Naive B cell (primary cell): ENCODE measurements around the gene CLCN1. TPM values are rescaled to one million over a fixed set of nuclear protein-coding genes. Genes with fewer than 3 reads are reported as not detected.
"Not testable (repeated sequence)": the region's sequence is repeated elsewhere in the genome, so short reads cannot be mapped to it uniquely, and the experiment has no call there.

ENCODE experiments used
- ATAC-seq, 2 donors: fragments of 150-1000 bp; cut with Tn5 transposase; 2 replicates each; pipeline ENCODE4 v1.10.0; 2021; ENCODE audit warnings: low read depth in 2 of 2, mild to moderate bottlenecking in 2 of 2, moderate library complexity in 2 of 2
- DNase-seq: peaks from one replicate; pipeline ENCODE4 v3.0.0; 2022
- H3K27ac Mint-ChIP-seq, 6 donors: one replicate each; pipeline ENCODE4 v1.8.0; 2020 to 2022; ENCODE audit warnings: mild to moderate bottlenecking in 6 of 6, mixed read lengths in 6 of 6, moderate library complexity in 5 of 6, inconsistent platforms in 2 of 6
- H3K27me3 Mint-ChIP-seq, 3 donors: one replicate each; pipeline ENCODE4 v1.8.0; 2021 to 2022; ENCODE audit warnings: mixed read lengths in 3 of 3, mild to moderate bottlenecking in 1 of 3
- H3K36me3 Mint-ChIP-seq, 2 donors: one replicate each; pipeline ENCODE4 v1.8.0; 2020 to 2022; ENCODE audit warnings: mixed read lengths in 2 of 2, inconsistent platforms in 1 of 2, mild to moderate bottlenecking in 1 of 2
- H3K4me1 Mint-ChIP-seq, 3 donors: one replicate each; pipeline ENCODE4 v1.8.0; 2020 to 2022; ENCODE audit warnings: mixed read lengths in 3 of 3, inconsistent platforms in 1 of 3, mild to moderate bottlenecking in 1 of 3, moderate library complexity in 1 of 3
- H3K4me3 Mint-ChIP-seq, 8 donors: one replicate each; pipeline ENCODE4 v1.8.0; 2020 to 2022; ENCODE audit warnings: mild to moderate bottlenecking in 8 of 8, mixed read lengths in 8 of 8, moderate library complexity in 8 of 8, inconsistent platforms in 2 of 8
- H3K9me3 Mint-ChIP-seq, 7 donors: one replicate each; pipeline ENCODE4 v1.8.0; 2020 to 2022; ENCODE audit warnings: mixed read lengths in 7 of 7, mild to moderate bottlenecking in 5 of 7, inconsistent platforms in 2 of 7, moderate library complexity in 1 of 7
- polyA plus RNA-seq, 6 donors: library from polyadenylated mRNA; unstranded; fragments of 300-500 nt; fragmentation: Illumina TruSeq; gene quantifications; one replicate each; pipeline ENCODE4 v1.2.3, GENCODE V29; 2021; ENCODE audit warnings: low read depth in 6 of 6

Gene CLCN1
- polyA plus RNA-seq, 6 donors from 2014 or later: not detected

DNA sequence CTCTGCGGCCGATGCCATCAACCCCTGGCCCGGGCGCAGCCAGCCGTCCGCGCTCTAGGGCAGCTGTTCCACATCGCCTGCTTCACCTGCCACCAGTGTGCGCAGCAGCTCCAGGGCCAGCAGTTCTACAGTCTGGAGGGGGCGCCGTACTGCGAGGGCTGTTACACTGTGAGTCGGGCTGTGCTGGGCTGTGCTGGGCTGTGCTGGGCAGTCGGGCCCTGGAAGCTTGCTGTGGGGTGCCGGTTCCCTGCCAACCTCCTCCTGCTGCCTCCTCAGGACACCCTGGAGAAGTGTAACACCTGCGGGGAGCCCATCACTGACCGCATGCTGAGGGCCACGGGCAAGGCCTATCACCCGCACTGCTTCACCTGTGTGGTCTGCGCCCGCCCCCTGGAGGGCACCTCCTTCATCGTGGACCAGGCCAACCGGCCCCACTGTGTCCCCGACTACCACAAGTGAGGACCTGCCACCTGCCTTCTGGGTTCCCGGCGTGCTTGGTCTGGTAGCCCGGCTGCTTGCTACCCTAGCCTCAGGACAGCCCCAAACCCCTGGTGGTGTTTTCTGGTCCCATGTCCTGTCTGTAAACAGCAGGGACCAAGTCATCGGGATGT lies 72.7 kb downstream of the CLCN1 start:
- Mint-ChIP-seq H3K27ac (no peak overlapping the region), H3K27me3 (no peaks in the 10 kb centered on the region), H3K9me3 (no peaks in the 10 kb centered on the region), H3K4me1 (no peaks in the 10 kb centered on the region), H3K4me3 (peak overlapping the region in 1 of 8 donors; percentile 60), H3K36me3 (peaks cover 0 to 4% of the 10 kb centered on the region in 2 donors)
- DNase-seq (no peak), ATAC-seq (no peak)

DNA sequence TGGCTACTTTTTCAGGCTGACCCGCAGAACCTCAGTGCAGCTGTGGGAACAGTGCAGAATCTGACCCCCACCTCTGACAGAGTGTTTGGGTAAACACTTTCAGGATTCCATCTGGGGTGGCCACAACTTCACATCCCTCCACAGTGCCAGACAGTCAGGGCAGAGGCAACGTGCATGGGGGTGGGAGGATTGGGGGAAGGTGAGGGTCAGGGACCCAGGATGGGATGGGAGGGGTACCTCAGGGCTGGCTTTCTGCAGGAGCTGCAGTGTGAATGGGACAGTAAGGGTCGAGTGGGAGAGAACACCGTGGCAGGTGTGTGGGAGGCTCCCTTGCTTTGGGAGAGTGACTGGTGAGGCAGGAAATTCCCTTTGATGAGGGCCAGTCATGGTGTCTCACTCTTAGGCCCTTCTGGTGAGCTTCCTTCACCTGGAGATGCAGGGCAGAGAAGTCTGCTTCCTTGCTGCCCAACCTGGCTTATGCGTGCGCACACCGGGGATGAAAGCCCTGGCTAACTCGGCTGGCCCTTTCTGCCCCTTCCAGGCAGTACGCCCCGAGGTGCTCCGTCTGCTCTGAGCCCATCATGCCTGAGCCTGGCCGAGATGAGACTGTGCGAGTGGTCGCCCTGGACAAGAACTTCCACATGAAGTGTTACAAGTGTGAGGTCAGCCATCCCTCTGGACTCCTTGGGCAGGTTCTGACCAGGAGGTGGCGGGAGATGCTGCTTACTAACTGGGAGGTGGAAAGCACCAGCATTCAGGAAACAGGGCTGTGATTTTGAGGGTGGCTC lies 73.6 kb downstream of the CLCN1 start:
- Mint-ChIP-seq H3K36me3 (peaks cover 0 to 4% of the 10 kb centered on the region in 2 donors), H3K4me1 (no peaks in the 10 kb centered on the region), H3K27ac (peak overlapping the region in 1 of 6 donors; percentile 44), H3K27me3 (no peaks in the 10 kb centered on the region), H3K4me3 (no peak overlapping the region), H3K9me3 (no peaks in the 10 kb centered on the region)
- ATAC-seq: no peak
- no peak for DNase-seq

DNA sequence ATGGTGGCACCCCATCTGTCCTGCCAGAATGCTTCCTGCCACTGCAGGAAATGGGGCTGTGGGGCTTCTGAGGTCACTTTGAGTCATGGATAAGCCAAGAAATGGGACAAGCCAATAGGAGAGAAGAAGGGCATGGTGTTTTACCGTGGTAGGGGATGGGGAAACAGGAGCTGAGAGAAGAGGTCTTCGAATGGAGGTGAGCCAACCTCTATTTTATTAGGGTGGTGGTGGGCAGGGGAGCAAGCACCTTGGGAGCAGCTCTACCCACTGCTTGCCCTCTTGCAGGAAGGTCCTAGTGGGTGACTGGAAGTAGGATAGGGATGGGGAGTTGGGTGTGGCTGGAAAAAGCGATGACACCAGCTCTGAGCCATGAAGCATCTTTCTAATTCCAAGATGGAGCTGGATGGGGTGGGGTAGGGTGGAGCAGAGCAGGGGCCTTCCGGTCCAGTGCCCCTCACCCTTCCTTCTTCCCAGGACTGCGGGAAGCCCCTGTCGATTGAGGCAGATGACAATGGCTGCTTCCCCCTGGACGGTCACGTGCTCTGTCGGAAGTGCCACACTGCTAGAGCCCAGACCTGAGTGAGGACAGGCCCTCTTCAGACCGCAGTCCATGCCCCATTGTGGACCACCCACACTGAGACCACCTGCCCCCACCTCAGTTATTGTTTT lies 74.3 kb downstream of the CLCN1 start:
- DNase-seq (no peak), ATAC-seq (no peak)
- Mint-ChIP-seq H3K9me3 (no peaks in the 10 kb centered on the region), H3K36me3 (peaks cover 0 to 4% of the 10 kb centered on the region in 2 donors), H3K27me3 (peaks cover 0 to 5% (median 0%) of the 10 kb centered on the region in 3 donors), H3K27ac (peak overlapping the region in 1 of 6 donors; percentile 38), H3K4me3 (no peak overlapping the region), H3K4me1 (peaks cover 0 to 4% (median 3%) of the 10 kb centered on the region in 3 donors)

DNA sequence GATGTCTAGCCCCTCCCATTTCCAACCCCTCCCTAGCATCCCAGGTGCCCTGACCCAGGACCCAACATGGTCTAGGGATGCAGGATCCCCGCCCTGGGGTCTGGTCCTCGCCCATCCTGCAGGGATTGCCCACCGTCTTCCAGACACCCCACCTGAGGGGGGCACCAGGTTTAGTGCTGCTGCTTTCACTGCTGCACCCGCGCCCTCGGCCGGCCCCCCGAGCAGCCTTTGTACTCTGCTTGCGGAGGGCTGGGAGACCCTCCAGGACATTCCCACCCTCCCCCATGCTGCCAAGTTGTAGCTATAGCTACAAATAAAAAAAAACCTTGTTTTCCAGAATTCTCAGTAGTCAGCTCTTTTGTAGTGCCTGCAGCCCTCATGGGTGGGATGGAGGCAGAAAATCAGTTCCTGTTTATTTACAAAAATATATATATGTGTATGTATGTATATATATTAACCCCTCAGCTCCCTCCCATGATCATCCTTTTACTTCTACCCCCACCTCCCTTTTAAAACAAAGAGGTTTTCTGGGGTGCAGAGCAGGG lies 74.9 kb downstream of the CLCN1 start:
- H3K27me3 Mint-ChIP-seq: peaks cover 0 to 8% (median 0%) of the 10 kb centered on the region in 3 donors
- H3K4me3 Mint-ChIP-seq: no peak overlapping the region
- ATAC-seq (no peak), DNase-seq (no peak)
- H3K27ac Mint-ChIP-seq: no peak overlapping the region
- H3K36me3 Mint-ChIP-seq: peaks cover 0 to 4% of the 10 kb centered on the region in 2 donors
- no peaks in the 10 kb centered on the region for H3K9me3 Mint-ChIP-seq
- peaks cover 0 to 6% (median 4%) of the 10 kb centered on the region in 3 donors for H3K4me1 Mint-ChIP-seq

DNA sequence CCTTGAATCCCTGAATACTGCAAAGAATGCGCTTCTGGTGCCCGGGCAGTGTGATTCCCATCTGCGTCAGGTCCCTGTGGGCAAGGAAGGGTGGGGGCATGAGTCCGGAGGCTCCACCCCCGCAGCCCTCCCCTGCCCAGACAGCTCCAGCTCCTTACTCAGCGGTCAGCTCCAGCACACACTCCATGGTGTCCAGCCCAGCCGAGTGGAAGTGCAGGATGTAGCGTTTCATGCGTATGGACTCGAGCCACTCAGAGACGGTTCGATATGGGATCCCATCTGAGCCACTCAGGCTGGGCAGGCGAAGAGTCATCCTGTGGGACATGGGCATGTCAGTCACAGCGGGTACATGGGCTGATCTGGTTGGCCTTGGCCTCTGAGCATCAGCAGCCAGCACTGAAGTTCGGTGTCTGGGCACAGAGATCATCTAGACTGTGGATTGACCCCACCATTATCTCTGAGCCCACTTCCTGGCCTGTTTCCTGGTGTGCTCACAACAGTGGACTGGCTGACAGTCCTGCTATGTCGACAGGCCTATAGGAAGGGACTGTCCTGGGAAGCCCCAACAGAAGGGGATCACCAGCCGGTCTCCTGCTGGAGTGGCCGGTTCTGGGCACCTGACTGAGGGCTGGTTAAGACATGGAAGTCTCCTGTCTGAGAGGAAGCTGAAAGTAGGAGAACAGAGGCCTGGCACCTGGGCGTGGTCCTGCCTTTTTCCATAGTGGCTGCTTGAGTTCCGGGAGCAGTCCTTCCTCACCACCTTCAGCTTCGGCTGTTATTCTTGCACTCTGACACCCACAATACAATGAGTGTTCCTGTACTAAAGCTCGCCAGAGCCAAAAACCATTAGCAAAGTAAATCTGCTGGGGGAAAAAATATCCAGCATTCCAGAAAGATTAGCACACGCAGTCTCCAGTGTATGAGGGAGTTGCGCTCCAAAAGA lies 75.8 kb downstream of the CLCN1 start:
- H3K27ac Mint-ChIP-seq: no peak overlapping the region
- H3K9me3 Mint-ChIP-seq: no peaks in the 10 kb centered on the region
- ATAC-seq (no peak), DNase-seq (no peak)
- H3K4me1 Mint-ChIP-seq: peaks cover 0 to 6% (median 4%) of the 10 kb centered on the region in 3 donors
- H3K36me3 Mint-ChIP-seq: peaks cover 0 to 4% of the 10 kb centered on the region in 2 donors
- peaks cover 0 to 8% (median 0%) of the 10 kb centered on the region in 3 donors for H3K27me3 Mint-ChIP-seq
- no peak overlapping the region for H3K4me3 Mint-ChIP-seq

DNA sequence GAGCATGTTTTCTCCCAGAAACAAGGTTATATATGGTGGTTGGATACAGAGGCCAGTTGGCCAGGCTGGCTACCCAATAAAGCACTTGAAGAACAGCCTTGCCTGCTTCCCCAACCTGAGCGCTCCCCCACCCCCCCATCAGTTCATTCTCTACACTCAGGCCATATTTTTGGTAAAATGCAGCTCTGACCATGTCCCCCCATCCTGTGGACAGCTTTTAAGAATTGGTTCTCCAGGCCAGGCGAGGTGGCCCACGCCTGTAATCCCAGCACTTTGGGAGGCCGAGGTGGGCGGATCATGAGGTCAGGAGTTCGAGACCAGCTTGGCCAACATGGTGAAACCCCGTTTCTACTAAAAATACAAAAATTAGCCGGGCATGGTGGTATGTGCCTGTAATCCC lies 76.5 kb downstream of the CLCN1 start:
- not testable (repeated sequence) for DNase-seq, H3K36me3 Mint-ChIP-seq, H3K27ac Mint-ChIP-seq

DNA sequence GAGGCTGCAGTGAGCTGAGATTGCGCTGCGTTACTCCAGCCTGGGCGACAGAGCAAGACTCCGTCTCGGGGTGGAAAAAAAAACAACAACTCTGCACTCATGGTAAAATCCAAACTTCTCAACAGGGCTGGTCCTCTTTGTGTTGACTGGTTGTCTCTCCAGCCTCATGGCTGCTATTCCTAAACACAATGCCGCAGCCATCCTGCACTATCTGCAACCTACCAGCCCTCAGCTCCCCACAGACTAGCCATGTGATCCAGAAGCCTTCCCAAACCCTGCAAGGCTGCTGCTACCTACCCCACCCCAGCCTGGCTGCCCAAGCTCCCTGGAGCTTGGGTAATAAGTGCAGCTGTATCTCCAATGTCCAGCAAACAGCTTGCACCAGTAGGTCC lies 77.0 kb downstream of the CLCN1 start:
- Mint-ChIP-seq H3K4me3 (no peak overlapping the region), H3K27ac (no peak overlapping the region), H3K4me1 (peaks cover 0 to 6% (median 4%) of the 10 kb centered on the region in 3 donors)

More for the DNA sequence above, 76.5 kb downstream of the CLCN1 start:
- not testable (repeated sequence) for H3K4me3 Mint-ChIP-seq, H3K4me1 Mint-ChIP-seq, ATAC-seq, H3K27me3 Mint-ChIP-seq, H3K9me3 Mint-ChIP-seq

DNA sequence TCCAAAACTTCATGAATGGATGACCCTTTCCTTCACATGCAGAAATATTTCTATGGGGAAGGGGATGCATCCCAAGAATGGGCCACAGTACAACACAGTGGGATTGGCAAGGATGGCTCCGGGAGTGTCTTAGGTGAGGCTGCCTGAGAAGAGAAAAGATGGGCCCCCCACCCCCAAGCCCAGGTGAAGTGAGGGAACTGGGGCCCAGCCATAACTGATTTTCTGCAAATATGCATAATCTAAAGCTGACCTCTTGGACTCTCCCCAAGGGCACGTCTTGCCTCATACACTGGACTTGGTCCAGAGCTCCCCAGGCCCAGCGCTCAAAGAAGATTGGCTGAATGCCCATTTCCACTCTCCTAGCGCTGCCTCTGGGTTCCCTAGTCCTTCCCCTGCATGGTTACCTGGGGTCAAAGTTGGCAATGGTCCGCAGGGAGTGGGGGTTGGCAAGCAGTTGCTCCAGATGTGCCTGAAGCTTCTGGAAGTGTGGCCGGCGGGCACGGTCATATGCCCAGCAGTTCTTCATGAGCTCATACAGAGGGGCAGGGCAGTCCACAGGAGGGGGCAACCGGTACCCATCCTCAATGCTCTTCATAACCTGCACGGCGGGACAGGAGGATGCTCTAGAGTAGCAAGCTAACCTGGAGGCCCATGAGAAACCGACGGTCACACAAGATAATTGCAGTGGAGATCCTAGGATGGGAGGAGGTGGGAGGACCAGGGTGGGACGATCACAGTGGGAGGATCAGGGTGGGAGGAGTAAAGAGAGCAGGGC lies 77.5 kb downstream of the CLCN1 start:
- H3K4me3 Mint-ChIP-seq: peak overlapping the region in 1 of 8 donors; percentile 74
- ATAC-seq (no peak), DNase-seq (no peak)
- H3K27me3 Mint-ChIP-seq: peaks cover 0 to 8% (median 0%) of the 10 kb centered on the region in 3 donors
- peaks cover 0 to 6% (median 4%) of the 10 kb centered on the region in 3 donors for H3K4me1 Mint-ChIP-seq
- H3K36me3 Mint-ChIP-seq: peaks cover 0 to 4% of the 10 kb centered on the region in 2 donors
- H3K27ac Mint-ChIP-seq: peak overlapping the region in 1 of 6 donors; percentile 32
- no peaks in the 10 kb centered on the region for H3K9me3 Mint-ChIP-seq

More for the DNA sequence above, 77.0 kb downstream of the CLCN1 start:
- peaks cover 0 to 4% of the 10 kb centered on the region in 2 donors for H3K36me3 Mint-ChIP-seq
- H3K27me3 Mint-ChIP-seq: peaks cover 0 to 8% (median 0%) of the 10 kb centered on the region in 3 donors
- DNase-seq (no peak), ATAC-seq (no peak)
- no peaks in the 10 kb centered on the region for H3K9me3 Mint-ChIP-seq

DNA sequence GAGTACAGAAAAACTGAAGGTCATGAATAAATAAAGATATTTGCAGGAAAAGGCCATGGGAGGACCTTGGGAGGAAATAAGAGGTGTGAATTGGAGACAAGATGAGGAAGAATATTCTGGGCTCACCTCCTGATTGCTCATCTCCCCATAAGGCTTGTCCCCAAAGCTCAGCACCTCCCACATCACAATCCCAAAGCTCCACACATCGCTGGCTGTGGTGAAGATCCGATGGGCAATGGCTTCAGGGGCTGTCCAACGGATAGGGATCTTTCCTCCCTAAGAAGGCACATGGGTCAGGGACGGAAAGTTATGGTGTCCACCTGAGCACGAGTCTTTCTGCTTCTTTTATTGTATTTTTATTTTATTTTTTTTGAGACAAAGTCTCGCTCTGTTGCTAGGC lies 78.2 kb downstream of the CLCN1 start:
- Mint-ChIP-seq H3K4me3 (peak overlapping the region in 1 of 8 donors; percentile 74), H3K27ac (no peak overlapping the region), H3K9me3 (no peaks in the 10 kb centered on the region), H3K4me1 (peaks cover 0 to 6% (median 4%) of the 10 kb centered on the region in 3 donors), H3K27me3 (peaks cover 0 to 8% (median 0%) of the 10 kb centered on the region in 3 donors), H3K36me3 (peaks cover 0 to 4% of the 10 kb centered on the region in 2 donors)
- DNase-seq: no peak
- ATAC-seq: no peak

DNA sequence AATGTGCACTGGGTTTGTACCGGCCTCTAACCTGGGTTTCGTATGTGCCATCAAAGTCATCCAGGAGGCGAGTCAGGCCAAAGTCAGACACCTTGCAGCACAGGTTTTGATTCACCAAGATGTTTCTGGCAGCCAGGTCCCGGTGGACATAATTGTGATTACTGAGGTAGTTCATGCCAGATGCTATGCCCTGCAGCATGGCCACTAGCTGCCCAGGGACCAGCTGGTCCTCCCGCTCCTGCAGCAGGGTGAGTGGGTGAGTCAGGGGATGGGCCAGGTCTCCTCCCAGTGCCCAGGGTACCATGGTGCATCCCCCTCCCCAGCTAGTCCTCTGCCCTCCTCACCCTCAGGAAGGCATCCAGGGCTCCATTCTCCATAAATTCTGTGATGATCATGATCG lies 78.9 kb downstream of the CLCN1 start:
- Mint-ChIP-seq H3K36me3 (peaks cover 0 to 4% of the 10 kb centered on the region in 2 donors), H3K27me3 (peaks cover 0 to 8% (median 0%) of the 10 kb centered on the region in 3 donors), H3K4me1 (peaks cover 0 to 6% (median 4%) of the 10 kb centered on the region in 3 donors), H3K4me3 (no peak overlapping the region), H3K27ac (no peak overlapping the region), H3K9me3 (no peaks in the 10 kb centered on the region)
- no peak for DNase-seq
- ATAC-seq: no peak

DNA sequence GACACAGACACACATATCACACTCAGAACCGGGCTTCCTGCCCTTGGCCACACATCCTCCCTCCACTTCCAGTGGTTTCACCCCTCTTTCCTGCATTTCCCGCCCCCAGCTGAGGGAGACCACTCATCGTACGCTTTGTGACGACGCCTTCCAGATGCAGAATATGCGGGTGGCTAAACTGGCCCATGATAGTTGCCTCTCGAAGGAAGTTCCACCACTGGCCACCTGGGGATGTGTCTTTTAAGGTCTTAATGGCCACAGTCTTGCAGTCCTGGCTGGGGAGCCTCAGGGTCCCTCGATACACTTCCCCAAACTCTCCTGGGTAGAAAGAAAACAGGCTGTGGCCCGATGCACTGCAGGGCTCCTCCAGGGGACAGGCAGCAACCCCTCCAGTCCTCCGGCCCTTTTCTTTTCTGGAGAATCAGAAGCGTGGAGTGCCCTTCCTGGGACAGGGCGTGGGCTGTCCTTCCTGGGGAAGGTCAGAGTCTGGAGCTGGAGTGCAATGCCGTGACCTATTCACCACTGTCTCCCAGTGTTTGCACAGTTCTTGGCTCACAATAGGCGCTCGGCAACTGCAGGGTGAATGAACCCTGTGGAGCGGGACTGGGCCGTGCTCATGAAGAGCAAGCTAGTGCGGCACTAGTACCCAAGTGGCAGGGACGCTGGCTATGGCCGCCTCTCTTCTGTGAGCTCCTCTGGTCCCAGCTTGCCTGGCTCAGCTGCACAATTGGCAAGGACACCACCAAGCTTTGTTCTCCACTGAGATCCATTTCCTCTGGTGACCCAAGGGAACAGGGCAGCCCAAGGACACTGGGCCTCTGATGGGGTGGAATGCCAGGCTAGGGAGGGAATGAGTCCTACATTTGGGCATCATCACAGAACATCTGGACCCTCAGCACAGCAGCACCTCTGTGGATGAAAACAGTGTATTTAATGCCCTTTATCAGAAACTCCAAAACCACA lies 79.6 kb downstream of the CLCN1 start:
- ATAC-seq (no peak), DNase-seq (no peak)
- Mint-ChIP-seq H3K36me3 (no peaks in the 10 kb centered on the region), H3K4me1 (peaks cover 0 to 6% (median 4%) of the 10 kb centered on the region in 3 donors), H3K4me3 (no peak overlapping the region), H3K27ac (no peak overlapping the region), H3K9me3 (no peaks in the 10 kb centered on the region), H3K27me3 (peaks cover 0 to 8% (median 0%) of the 10 kb centered on the region in 3 donors)
